Prostate gland (tissue), 2 donors: ENCODE data around the gene INTS4.

Experiments
- POLR2A ChIP-seq: fragments of 450-650 bp; IDR thresholded peaks from one replicate; pipeline ENCODE4 v1.6.1; 2016; ENCODE audit warnings: antibody characterized with exemption, mild to moderate bottlenecking
- TF ChIP-seq, protein P1 (sequence below), 4 experiments: fragments of 200-600 bp in 2 of 4; fragments of 450-650 bp in 2 of 4; sonication (generic) in 2 of 4; IDR thresholded peaks; 1 replicate in 3 of 4; 2 replicates in 1 of 4; pipeline ENCODE4 v1.5.1; 2016 to 2019; ENCODE audit warnings: antibody characterized with exemption in 4 of 4, mild to moderate bottlenecking in 2 of 4, moderate library complexity in 2 of 4

GRCh38 chr11:78039919-78040671 is 45.6 kb upstream of the INTS4 start:
- TF ChIP-seq, protein P1, sequence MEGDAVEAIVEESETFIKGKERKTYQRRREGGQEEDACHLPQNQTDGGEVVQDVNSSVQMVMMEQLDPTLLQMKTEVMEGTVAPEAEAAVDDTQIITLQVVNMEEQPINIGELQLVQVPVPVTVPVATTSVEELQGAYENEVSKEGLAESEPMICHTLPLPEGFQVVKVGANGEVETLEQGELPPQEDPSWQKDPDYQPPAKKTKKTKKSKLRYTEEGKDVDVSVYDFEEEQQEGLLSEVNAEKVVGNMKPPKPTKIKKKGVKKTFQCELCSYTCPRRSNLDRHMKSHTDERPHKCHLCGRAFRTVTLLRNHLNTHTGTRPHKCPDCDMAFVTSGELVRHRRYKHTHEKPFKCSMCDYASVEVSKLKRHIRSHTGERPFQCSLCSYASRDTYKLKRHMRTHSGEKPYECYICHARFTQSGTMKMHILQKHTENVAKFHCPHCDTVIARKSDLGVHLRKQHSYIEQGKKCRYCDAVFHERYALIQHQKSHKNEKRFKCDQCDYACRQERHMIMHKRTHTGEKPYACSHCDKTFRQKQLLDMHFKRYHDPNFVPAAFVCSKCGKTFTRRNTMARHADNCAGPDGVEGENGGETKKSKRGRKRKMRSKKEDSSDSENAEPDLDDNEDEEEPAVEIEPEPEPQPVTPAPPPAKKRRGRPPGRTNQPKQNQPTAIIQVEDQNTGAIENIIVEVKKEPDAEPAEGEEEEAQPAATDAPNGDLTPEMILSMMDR (IDR thresholded peaks at IDR 0.05): no peak
- no peak for TF ChIP-seq POLR2A
